ENCODE measurements around the gene BTLA.

DNA sequence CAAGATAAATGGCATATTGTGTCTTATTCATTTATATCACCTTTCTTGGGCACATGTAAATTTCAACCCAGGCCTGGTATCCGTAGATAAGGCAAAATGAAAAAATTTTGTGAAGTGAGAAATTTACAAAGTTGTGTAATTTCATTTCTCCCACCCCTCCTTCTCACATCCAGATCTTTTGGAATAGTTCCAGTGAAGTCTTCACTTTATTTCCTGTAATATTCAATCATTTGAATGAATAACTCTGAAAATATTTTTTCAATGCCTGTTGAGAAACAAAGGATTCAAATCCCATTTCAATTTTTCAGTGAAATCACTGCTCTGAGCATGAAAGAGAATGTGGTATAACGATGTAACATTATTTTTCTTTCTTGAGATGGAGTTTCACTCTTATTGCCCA is 53.4 kb downstream of the BTLA start:
- TF ChIP-seq, protein P1, sequence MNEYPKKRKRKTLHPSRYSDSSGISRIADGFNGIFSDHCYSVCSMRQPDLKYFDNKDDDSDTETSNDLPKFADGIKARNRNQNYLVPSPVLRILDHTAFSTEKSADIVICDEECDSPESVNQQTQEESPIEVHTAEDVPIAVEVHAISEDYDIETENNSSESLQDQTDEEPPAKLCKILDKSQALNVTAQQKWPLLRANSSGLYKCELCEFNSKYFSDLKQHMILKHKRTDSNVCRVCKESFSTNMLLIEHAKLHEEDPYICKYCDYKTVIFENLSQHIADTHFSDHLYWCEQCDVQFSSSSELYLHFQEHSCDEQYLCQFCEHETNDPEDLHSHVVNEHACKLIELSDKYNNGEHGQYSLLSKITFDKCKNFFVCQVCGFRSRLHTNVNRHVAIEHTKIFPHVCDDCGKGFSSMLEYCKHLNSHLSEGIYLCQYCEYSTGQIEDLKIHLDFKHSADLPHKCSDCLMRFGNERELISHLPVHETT (tag by site-specific recombination; IDR thresholded peaks at IDR 0.05) = no peak
- TF ChIP-seq CTCF (tag by site-specific recombination; IDR thresholded peaks at IDR 0.05) (no peak), REST (tag by site-specific recombination; IDR thresholded peaks at IDR 0.05) (no peak), ZNF121 (tag by site-specific recombination; IDR thresholded peaks at IDR 0.05) (no peak), KLF1 (tag by site-specific recombination; IDR thresholded peaks at IDR 0.05) (no peak), YY1 (tag by site-specific recombination; IDR thresholded peaks at IDR 0.05) (no peak), ZNF239 (tag by site-specific recombination; IDR thresholded peaks at IDR 0.05) (no peak), ZFP3 (tag by site-specific recombination; IDR thresholded peaks at IDR 0.05; ENCODE audit: low read depth) (no peak), ZNF555 (tag by site-specific recombination; conservative IDR thresholded peaks at IDR 0.05) (no peak)
- TF ChIP-seq, protein P2, sequence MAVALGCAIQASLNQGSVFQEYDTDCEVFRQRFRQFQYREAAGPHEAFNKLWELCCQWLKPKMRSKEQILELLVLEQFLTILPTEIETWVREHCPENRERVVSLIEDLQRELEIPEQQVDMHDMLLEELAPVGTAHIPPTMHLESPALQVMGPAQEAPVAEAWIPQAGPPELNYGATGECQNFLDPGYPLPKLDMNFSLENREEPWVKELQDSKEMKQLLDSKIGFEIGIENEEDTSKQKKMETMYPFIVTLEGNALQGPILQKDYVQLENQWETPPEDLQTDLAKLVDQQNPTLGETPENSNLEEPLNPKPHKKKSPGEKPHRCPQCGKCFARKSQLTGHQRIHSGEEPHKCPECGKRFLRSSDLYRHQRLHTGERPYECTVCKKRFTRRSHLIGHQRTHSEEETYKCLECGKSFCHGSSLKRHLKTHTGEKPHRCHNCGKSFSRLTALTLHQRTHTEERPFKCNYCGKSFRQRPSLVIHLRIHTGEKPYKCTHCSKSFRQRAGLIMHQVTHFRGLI (tag by site-specific recombination; IDR thresholded peaks at IDR 0.05) = no peak
- TF ChIP-seq, protein P3, sequence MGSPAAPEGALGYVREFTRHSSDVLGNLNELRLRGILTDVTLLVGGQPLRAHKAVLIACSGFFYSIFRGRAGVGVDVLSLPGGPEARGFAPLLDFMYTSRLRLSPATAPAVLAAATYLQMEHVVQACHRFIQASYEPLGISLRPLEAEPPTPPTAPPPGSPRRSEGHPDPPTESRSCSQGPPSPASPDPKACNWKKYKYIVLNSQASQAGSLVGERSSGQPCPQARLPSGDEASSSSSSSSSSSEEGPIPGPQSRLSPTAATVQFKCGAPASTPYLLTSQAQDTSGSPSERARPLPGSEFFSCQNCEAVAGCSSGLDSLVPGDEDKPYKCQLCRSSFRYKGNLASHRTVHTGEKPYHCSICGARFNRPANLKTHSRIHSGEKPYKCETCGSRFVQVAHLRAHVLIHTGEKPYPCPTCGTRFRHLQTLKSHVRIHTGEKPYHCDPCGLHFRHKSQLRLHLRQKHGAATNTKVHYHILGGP (tag by site-specific recombination; IDR thresholded peaks at IDR 0.05) = no peak
- TF ChIP-seq, protein P4, sequence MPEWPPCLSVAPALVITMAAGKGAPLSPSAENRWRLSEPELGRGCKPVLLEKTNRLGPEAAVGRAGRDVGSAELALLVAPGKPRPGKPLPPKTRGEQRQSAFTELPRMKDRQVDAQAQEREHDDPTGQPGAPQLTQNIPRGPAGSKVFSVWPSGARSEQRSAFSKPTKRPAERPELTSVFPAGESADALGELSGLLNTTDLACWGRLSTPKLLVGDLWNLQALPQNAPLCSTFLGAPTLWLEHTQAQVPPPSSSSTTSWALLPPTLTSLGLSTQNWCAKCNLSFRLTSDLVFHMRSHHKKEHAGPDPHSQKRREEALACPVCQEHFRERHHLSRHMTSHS (tag by site-specific recombination; IDR thresholded peaks at IDR 0.05) = no peak
